Neural progenitor cell (in vitro differentiated cells): ENCODE data around the gene MPP1.
"Not testable (repeated sequence)": the region's sequence is repeated elsewhere in the genome, so short reads cannot be mapped to it uniquely, and the experiment has no call there.

ENCODE experiments used
- EZH2 ChIP-seq: fragments of 200-600 bp; sonication (generic); IDR thresholded peaks from 2 replicates; pipeline ENCODE4 v1.6.1; 2017; ENCODE audit warnings: antibody characterized with exemption, mild to moderate bottlenecking, moderate library complexity
- EZH2phosphoT487 ChIP-seq: fragments of 200-600 bp; sonication (generic); IDR thresholded peaks from 2 replicates; pipeline ENCODE4 v1.6.1; 2017; ENCODE audit warnings: antibody characterized with exemption
- TF ChIP-seq, protein P1 (sequence below): fragments of 200-600 bp; sonication (generic); IDR thresholded peaks from 2 replicates; pipeline ENCODE4 v1.5.1; 2017; ENCODE audit warnings: antibody characterized with exemption, mild to moderate bottlenecking

DNA sequence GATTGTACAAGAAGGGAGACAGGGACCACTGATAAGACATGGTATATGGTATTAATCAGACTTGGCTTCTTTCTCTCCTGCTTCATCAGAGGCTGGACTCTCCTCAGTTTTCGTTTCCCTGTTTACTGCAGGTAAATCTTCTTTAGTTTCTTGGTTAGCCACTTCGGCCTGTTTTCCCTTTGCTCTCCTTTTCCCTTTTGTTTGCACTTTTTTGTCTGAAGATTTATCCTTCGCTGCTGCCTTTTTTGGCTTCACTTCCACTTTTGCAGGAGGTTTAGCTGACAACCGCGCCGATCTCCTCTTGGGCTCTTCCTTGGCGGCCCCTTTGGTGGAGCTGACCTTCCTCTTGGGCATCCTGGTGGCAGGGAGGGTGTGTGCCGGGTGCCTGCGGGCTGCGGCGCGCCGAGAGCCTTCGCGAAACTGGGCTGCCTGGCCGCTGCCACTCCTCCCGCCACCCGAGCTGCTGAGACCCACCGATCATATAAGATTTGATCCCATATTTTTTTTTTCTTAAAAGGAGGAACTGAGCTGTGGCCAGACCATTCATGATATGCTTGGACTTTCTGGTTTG, 11.8 kb upstream of the MPP1 start:
- TF ChIP-seq, protein P1, sequence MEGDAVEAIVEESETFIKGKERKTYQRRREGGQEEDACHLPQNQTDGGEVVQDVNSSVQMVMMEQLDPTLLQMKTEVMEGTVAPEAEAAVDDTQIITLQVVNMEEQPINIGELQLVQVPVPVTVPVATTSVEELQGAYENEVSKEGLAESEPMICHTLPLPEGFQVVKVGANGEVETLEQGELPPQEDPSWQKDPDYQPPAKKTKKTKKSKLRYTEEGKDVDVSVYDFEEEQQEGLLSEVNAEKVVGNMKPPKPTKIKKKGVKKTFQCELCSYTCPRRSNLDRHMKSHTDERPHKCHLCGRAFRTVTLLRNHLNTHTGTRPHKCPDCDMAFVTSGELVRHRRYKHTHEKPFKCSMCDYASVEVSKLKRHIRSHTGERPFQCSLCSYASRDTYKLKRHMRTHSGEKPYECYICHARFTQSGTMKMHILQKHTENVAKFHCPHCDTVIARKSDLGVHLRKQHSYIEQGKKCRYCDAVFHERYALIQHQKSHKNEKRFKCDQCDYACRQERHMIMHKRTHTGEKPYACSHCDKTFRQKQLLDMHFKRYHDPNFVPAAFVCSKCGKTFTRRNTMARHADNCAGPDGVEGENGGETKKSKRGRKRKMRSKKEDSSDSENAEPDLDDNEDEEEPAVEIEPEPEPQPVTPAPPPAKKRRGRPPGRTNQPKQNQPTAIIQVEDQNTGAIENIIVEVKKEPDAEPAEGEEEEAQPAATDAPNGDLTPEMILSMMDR = not testable (repeated sequence)
- TF ChIP-seq EZH2, EZH2phosphoT487: not testable (repeated sequence)
